A549 (cell line): ENCODE measurements around the gene MITF.

ENCODE experiments used
- BHLHE40 ChIP-seq: IDR thresholded peaks from 2 replicates; pipeline ENCODE4 v1.6.1; 2012; ENCODE audit warnings: low read depth, low read length, inconsistent platforms
- CBX2 ChIP-seq: fragments of 200-600 bp; sonication (generic); IDR thresholded peaks from 2 replicates; pipeline ENCODE4 v1.6.1; 2016; ENCODE audit warnings: low read depth, mild to moderate bottlenecking, borderline replicate concordance
- EP300 ChIP-seq, 2 experiments: fragments of >200 bp; sonication (Bioruptor Twin); formaldehyde crosslinking; IDR thresholded peaks; 2 replicates in 1 of 2; 3 replicates in 1 of 2; pipeline ENCODE4 v1.6.1; 2016 to 2017
- ESRRA ChIP-seq: fragments of 150-350 bp; IDR thresholded peaks from 2 replicates; pipeline ENCODE4 v1.6.1; 2014; ENCODE audit warnings: mild to moderate bottlenecking, low read length, borderline replicate concordance
- HDAC2 ChIP-seq: fragments of 200-600 bp; sonication (generic); IDR thresholded peaks from 2 replicates; pipeline ENCODE4 v1.6.1; 2016
- NPAS2 ChIP-seq: fragments of 250-450 bp; sonication (Bioruptor Pico); IDR thresholded peaks from 2 replicates; pipeline ENCODE4 v1.8.0; 2022; ENCODE audit warnings: mild to moderate bottlenecking, moderate library complexity, borderline replicate concordance
- PHF8 ChIP-seq: fragments of 200-600 bp; sonication (generic); IDR thresholded peaks from 2 replicates; pipeline ENCODE4 v1.6.1; 2016; ENCODE audit warnings: low read depth, mild to moderate bottlenecking, antibody characterized with exemption, moderate library complexity, borderline replicate concordance
- POLR2A ChIP-seq: IDR thresholded peaks from 2 replicates; pipeline ENCODE4 v1.6.1; 2012; ENCODE audit warnings: mild to moderate bottlenecking, low read length
- RARB ChIP-seq: fragments of 250-450 bp; sonication (Bioruptor Pico); IDR thresholded peaks from 2 replicates; pipeline ENCODE4 v1.8.0; 2021; ENCODE audit warnings: mild to moderate bottlenecking, moderate library complexity
- SMC3 ChIP-seq: fragments of >200 bp; sonication (Bioruptor Twin); formaldehyde crosslinking; IDR thresholded peaks from 3 replicates; pipeline ENCODE4 v1.6.1; 2018; ENCODE audit warnings: inconsistent platforms
- TP53 ChIP-seq: fragments of 250-450 bp; sonication (Bioruptor Pico); IDR thresholded peaks from 2 replicates; pipeline ENCODE4 v1.5.0; 2021; ENCODE audit warnings: mild to moderate bottlenecking, moderate library complexity
- ZFP36 ChIP-seq: fragments of 450-650 bp; IDR thresholded peaks from 2 replicates; pipeline ENCODE4 v1.6.1; 2014; ENCODE audit warnings: borderline replicate concordance; ENCODE audit not compliant: partially characterized antibody
- TF ChIP-seq, protein P1 (sequence below): fragments of >200 bp; sonication (Bioruptor Twin); formaldehyde crosslinking; IDR thresholded peaks from 3 replicates; pipeline ENCODE4 v1.5.1; 2016
- TF ChIP-seq, protein P2 (sequence below): IDR thresholded peaks from 2 replicates; pipeline ENCODE4 v1.6.1; 2012

DNA sequence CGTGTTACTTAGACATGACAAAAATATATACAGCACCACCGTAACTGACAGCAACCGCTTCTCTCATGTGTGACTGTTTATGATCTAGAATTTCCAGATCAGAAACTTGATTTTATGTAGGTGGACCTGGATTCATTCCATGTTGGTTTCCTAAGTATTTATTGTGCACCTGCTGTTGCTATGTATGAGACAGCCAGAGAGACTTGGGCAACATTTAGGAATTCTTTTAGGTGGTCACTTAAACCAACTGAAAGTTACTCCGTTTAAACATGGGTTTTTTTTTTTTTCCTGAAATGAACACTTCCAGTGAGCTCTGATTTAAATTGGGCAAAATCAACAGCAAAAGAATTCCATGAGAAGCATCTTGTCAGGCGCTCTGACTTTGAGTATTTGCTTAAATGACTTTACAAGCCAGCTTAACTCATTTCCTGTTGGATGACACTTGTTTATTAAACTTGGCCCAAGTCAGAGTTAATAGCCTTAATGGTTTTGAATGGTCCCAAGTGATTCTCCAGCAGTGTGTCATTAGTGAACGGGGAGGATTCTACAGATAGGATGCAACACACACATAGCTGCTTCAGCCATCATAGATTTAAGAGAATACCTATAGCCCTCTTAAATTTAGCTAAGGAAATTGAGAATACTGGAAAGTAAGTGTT lies 31.8 kb downstream of the MITF start:
- no peak for TF ChIP-seq NPAS2
- TF ChIP-seq, protein P1, sequence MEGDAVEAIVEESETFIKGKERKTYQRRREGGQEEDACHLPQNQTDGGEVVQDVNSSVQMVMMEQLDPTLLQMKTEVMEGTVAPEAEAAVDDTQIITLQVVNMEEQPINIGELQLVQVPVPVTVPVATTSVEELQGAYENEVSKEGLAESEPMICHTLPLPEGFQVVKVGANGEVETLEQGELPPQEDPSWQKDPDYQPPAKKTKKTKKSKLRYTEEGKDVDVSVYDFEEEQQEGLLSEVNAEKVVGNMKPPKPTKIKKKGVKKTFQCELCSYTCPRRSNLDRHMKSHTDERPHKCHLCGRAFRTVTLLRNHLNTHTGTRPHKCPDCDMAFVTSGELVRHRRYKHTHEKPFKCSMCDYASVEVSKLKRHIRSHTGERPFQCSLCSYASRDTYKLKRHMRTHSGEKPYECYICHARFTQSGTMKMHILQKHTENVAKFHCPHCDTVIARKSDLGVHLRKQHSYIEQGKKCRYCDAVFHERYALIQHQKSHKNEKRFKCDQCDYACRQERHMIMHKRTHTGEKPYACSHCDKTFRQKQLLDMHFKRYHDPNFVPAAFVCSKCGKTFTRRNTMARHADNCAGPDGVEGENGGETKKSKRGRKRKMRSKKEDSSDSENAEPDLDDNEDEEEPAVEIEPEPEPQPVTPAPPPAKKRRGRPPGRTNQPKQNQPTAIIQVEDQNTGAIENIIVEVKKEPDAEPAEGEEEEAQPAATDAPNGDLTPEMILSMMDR, result no peak
- no peak for TF ChIP-seq CBX2
- TF ChIP-seq, protein P2, sequence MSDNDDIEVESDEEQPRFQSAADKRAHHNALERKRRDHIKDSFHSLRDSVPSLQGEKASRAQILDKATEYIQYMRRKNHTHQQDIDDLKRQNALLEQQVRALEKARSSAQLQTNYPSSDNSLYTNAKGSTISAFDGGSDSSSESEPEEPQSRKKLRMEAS, result no peak
- TF ChIP-seq EP300 (IDR thresholded peaks at IDR 0.05), result no peak
- TF ChIP-seq ZFP36, result no peak
- TF ChIP-seq HDAC2, result no peak
- no peak for TF ChIP-seq POLR2A
- TF ChIP-seq RARB (CRISPR knock-in tag), result no peak
- no peak for TF ChIP-seq ESRRA
- no peak for TF ChIP-seq TP53 (CRISPR knock-in tag)
- TF ChIP-seq BHLHE40, result no peak
- TF ChIP-seq SMC3, result no peak
- TF ChIP-seq PHF8, result no peak
